GM12892 (cell line): Measurements from ENCODE around the gene ZNF765.
"Not testable (repeated sequence)": the region's sequence is repeated elsewhere in the genome, so short reads cannot be mapped to it uniquely, and the experiment has no call there.

Experiments
- POLR2A ChIP-seq: IDR thresholded peaks from 2 replicates; pipeline ENCODE4 v1.6.1; 2011; ENCODE audit warnings: low read depth, low read length, control low read depth
- POLR2AphosphoS5 ChIP-seq: IDR thresholded peaks from 2 replicates; pipeline ENCODE4 v1.6.1; 2011; ENCODE audit warnings: low read depth, low read length, control low read depth
- TAF1 ChIP-seq: IDR thresholded peaks from 2 replicates; pipeline ENCODE4 v1.6.1; 2011; ENCODE audit warnings: low read depth, mild to moderate bottlenecking, control low read depth, low read length, borderline replicate concordance

DNA sequence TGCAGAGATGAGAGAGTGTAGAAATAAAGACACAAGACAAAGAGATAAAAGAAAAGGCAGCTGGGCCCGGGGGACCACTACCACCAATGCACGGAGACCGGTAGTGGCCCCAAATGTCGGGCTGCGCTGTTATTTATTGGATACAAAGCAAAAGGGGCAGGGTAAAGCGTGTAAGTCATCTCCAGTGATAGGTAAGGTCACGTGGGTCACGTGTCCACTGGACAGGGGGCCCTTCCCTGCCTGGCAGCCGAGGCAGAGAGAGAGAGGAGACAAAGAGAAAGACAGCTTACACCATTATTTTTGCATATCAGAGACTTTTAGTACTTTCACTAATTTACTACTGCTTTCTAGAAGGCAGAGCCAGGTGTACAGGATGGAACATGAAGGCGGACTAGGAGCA lies 34.9 kb upstream of the ZNF765 start:
- TF ChIP-seq POLR2AphosphoS5, POLR2A, TAF1: not testable (repeated sequence)
